ENCODE results near the gene SOBP. TPM values are rescaled to one million over a fixed set of nuclear protein-coding genes. Genes with fewer than 3 reads are reported as not detected.

Gene SOBP
- total and polyA plus RNA-seq, 2 experiments from 2014 or later = 1.5 to 3.0 TPM

- TF ChIP-seq ETS1 (IDR thresholded peaks at IDR 0.05) = no peak
- no peak for TF ChIP-seq NANOG (IDR thresholded peaks at IDR 0.05; ENCODE audit: borderline replicate concordance)
- TF ChIP-seq ZNF462 (CRISPR knock-in tag; IDR thresholded peaks at IDR 0.05) = no peak
- no peak for TF ChIP-seq CREB1 (CRISPR knock-in tag; IDR thresholded peaks at IDR 0.05; ENCODE audit: low read depth)
- no peak for TF ChIP-seq JUNB (IDR thresholded peaks at IDR 0.05; ENCODE audit: unreplicated experiment)
- no peak for TF ChIP-seq STAT1 (IDR thresholded peaks at IDR 0.05; ENCODE audit: unreplicated experiment)
Observed at GRCh38 chr6:107598091-107598490, 108.2 kb downstream of the SOBP start (continued).

GRCh38 chr6:107599043-107599442, 109.1 kb downstream of the SOBP start:
- Mint-ChIP-seq H3K9me3 (no peaks in the 10 kb centered on the region), H3K27me3 (ENCODE audit: insufficient read depth, low read depth, poor library complexity) (no peaks in the 10 kb centered on the region), H3K36me3 (ENCODE audit: low read depth) (no peaks in the 10 kb centered on the region), H3K4me1 (peaks cover 53% of the 10 kb centered on the region), H3K4me3 (no peak overlapping the region), H3K27ac (no peak overlapping the region)
- Histone ChIP-seq H3K4me1 (ENCODE audit: insufficient read depth) (peaks cover 42% of the 10 kb centered on the region), H3K4me2 (no peak overlapping the region), H3K79me2 (replicated peaks; ENCODE audit: insufficient read depth) (no peaks in the 10 kb centered on the region), H3K27me3 (ENCODE audit: insufficient read depth) (no peaks in the 10 kb centered on the region), H2AFZ (no peak overlapping the region), H3K27ac (ENCODE audit: low read depth) (no peak overlapping the region), H3F3A (replicated peaks; ENCODE audit: low read depth) (no peaks in the 10 kb centered on the region), H3K36me3 (ENCODE audit: insufficient read depth) (no peaks in the 10 kb centered on the region), H4K20me1 (replicated peaks; ENCODE audit: insufficient read depth) (no peaks in the 10 kb centered on the region), H3K4me3 (no peak overlapping the region), H3K9me2 (ENCODE audit: insufficient read depth) (no peaks in the 10 kb centered on the region)
- no peak for ATAC-seq
- no peak for DNase-seq (ENCODE audit: low spot score)
- TF ChIP-seq ZNF462 (CRISPR knock-in tag; IDR thresholded peaks at IDR 0.05) (no peak), CTCF (conservative IDR thresholded peaks at IDR 0.05; ENCODE audit: low read depth in 2 of 2) (no peak)
